K562 (cell line): ENCODE measurements around the gene CIAO3. TPM values are rescaled to one million over a fixed set of nuclear protein-coding genes. Genes with fewer than 3 reads are reported as not detected.

Experiments used
- ATAC-seq: fragments of 200-7000 bp; cut with Tn5 transposase; 3 replicates; pipeline ENCODE4 v1.9.1; 2020; ENCODE audit warnings: moderate library complexity
- BruUV-seq: library from RNA; stranded (reverse); fragments of 400-500 nt; replicated peaks from 2 replicates; lab custom pipeline; 2021; lab: Mats Ljungman, UMichigan
- CTCF ChIA-PET: fragments of 300-600 bp; formaldehyde crosslinking; extraction: SDS; loops from one replicate; lab custom pipeline; 2021; ENCODE audit warnings: low intra/inter-chr PET ratio; lab: Yijun Ruan, JAX
- POLR2A ChIA-PET: fragments of 300-600, 350-650 bp; sonication (Branson Sonifier 250); formaldehyde crosslinking; extraction: SDS; loops from one replicate; lab custom pipeline; 2021; ENCODE audit warnings: antibody characterized with exemption, inconsistent platforms; lab: Yijun Ruan, JAX
- DNase-seq, 4 experiments: peaks; one replicate each; pipeline versions ENCODE4 v3.0.0 to v3.0.0-alpha.2; 2011 to 2018; ENCODE audit warnings: low spot score in 3 of 4, mixed read lengths in 3 of 4; ENCODE audit errors: extremely low read depth in 1 of 4
- FAIRE-seq: peaks from 2 replicates; lab custom pipeline; 2011; peaks lifted over from hg19 to GRCh38; lab: Jason Lieb, UNC
- H2AFZ ChIP-seq: 2 replicates; pipeline ENCODE4 v1.6.0; 2011; ENCODE audit warnings: low read depth, low read length, control low read depth, inconsistent platforms
- H3K27ac ChIP-seq: fragments of 200-600 bp; 3 replicates; pipeline ENCODE4 v1.8.0; 2011; ENCODE audit warnings: low read depth, mild to moderate bottlenecking, control low read depth, inconsistent platforms, low read length, moderate library complexity, mixed read lengths; ENCODE audit errors: extremely low read depth
- H3K27me3 ChIP-seq, 2 experiments: fragments of 300-600 bp in 1 of 2; 2 replicates in 1 of 2; 3 replicates in 1 of 2; pipeline versions ENCODE4 v1.6.0 to v1.8.0; 2011; ENCODE audit warnings: inconsistent platforms in 2 of 2, low read length in 2 of 2, mild to moderate bottlenecking in 1 of 2, mixed read lengths in 1 of 2, moderate library complexity in 1 of 2; ENCODE audit not compliant: control insufficient read depth in 2 of 2, insufficient read depth in 2 of 2
- H3K36me3 ChIP-seq: fragments of 300-600 bp; 3 replicates; pipeline ENCODE4 v1.8.0; 2011; ENCODE audit warnings: mild to moderate bottlenecking, low read length, inconsistent platforms; ENCODE audit not compliant: control insufficient read depth, insufficient read depth
- H3K4me1 ChIP-seq, 2 experiments: fragments of 200-600 bp in 1 of 2; replicated peaks in 1 of 2; 2 replicates in 1 of 2; 3 replicates in 1 of 2; pipeline versions ENCODE4 v1.5.1 to v1.8.0; 2011; ENCODE audit warnings: inconsistent platforms in 2 of 2, low read length in 2 of 2, mild to moderate bottlenecking in 1 of 2, mixed read lengths in 1 of 2, moderate library complexity in 1 of 2; ENCODE audit not compliant: control insufficient read depth in 2 of 2, insufficient read depth in 2 of 2
- H3K4me2 ChIP-seq: 2 replicates; pipeline ENCODE4 v1.6.1; 2011; ENCODE audit warnings: low read length, control low read depth, inconsistent platforms, mixed read lengths; ENCODE audit not compliant: insufficient read depth
- H3K4me3 ChIP-seq: fragments of 200-600 bp; sonication (generic), shearing (Covaris generic); 2 replicates; pipeline ENCODE4 v1.5.1; 2016; ENCODE audit warnings: control low read depth, inconsistent platforms
- H3K79me2 ChIP-seq: fragments of 200-600 bp; 3 replicates; pipeline ENCODE4 v1.8.0; 2011; ENCODE audit warnings: low read length, inconsistent platforms; ENCODE audit not compliant: control insufficient read depth, insufficient read depth
- H3K9ac ChIP-seq, 2 experiments: 2 replicates each; pipeline versions ENCODE4 v1.6.0 to v1.6.1; 2011; ENCODE audit warnings: low read depth in 2 of 2, low read length in 2 of 2, control low read depth in 1 of 2, inconsistent platforms in 1 of 2, mild to moderate bottlenecking in 1 of 2, mixed read lengths in 1 of 2; ENCODE audit not compliant: insufficient read depth in 1 of 2
- H3K9me1 ChIP-seq: one replicate; pipeline ENCODE4 v1.6.0; 2011; ENCODE audit warnings: inconsistent platforms, mild to moderate bottlenecking, low read length, moderate library complexity; ENCODE audit not compliant: control insufficient read depth, insufficient read depth
- H3K9me3 ChIP-seq: replicated peaks from 2 replicates; pipeline ENCODE4 v1.5.1; 2011; ENCODE audit warnings: low read depth, low read length, inconsistent platforms; ENCODE audit not compliant: control insufficient read depth, insufficient read depth
- H4K20me1 ChIP-seq: replicated peaks from 2 replicates; pipeline ENCODE4 v1.6.1; 2011; ENCODE audit warnings: low read length, inconsistent platforms, mixed read lengths; ENCODE audit not compliant: control insufficient read depth, insufficient read depth
- CXXC5 ChIP-seq: fragments of 250-450 bp; sonication (Bioruptor Pico); IDR thresholded peaks from 2 replicates; pipeline ENCODE4 v1.8.0; 2022; ENCODE audit warnings: inconsistent platforms, mild to moderate bottlenecking, moderate library complexity
- HSF4 ChIP-seq: fragments of 250-450 bp; sonication (Bioruptor Pico); IDR thresholded peaks from 2 replicates; pipeline ENCODE4 v2.1.2; 2022; ENCODE audit warnings: mild to moderate bottlenecking, moderate library complexity, borderline replicate concordance
- NEUROD1 ChIP-seq: fragments of 150-350 bp; IDR thresholded peaks from 2 replicates; pipeline ENCODE4 v1.6.1; 2014; ENCODE audit warnings: borderline replicate concordance, low read length, low read depth; ENCODE audit not compliant: partially characterized antibody
- NRF1 ChIP-seq, 2 experiments: fragments of 450-650 bp; IDR thresholded peaks in 1 of 2; conservative IDR thresholded peaks in 1 of 2; 2 replicates each; pipeline ENCODE4 v1.6.1; 2014; ENCODE audit warnings: mild to moderate bottlenecking in 2 of 2
- PCBP1 ChIP-seq: fragments of 200-400 bp; formaldehyde crosslinking; IDR thresholded peaks from 2 replicates; pipeline ENCODE4 v1.6.1; 2018; ENCODE audit warnings: mild to moderate bottlenecking, low read depth, low read length; ENCODE audit not compliant: poor library complexity, severe bottlenecking
- POLR2A ChIP-seq: fragments of 450-650 bp; conservative IDR thresholded peaks from 2 replicates; pipeline ENCODE4 v1.6.1; 2016
- PTBP1 ChIP-seq: fragments of 200-400 bp; formaldehyde crosslinking; IDR thresholded peaks from 2 replicates; pipeline ENCODE4 v1.6.1; 2017; ENCODE audit warnings: low read depth, low read length
- RAD51 ChIP-seq: fragments of 450-650 bp; IDR thresholded peaks from 2 replicates; pipeline ENCODE4 v1.7.1; 2016; ENCODE audit warnings: low read depth, mild to moderate bottlenecking, borderline replicate concordance
- SETDB1 ChIP-seq: IDR thresholded peaks from one replicate; pipeline ENCODE4 v1.6.1; 2012; ENCODE audit warnings: low read length, control low read depth, inconsistent platforms
- SIN3A ChIP-seq, 2 experiments: fragments of 150-350 bp in 1 of 2; IDR thresholded peaks; 2 replicates each; pipeline ENCODE4 v1.6.1; 2011 to 2016; ENCODE audit warnings: borderline replicate concordance in 2 of 2, low read depth in 2 of 2, low read length in 2 of 2, mild to moderate bottlenecking in 2 of 2, moderate library complexity in 2 of 2; ENCODE audit not compliant: control insufficient read depth in 1 of 2
- SIRT6 ChIP-seq: IDR thresholded peaks from one replicate; pipeline ENCODE4 v1.6.1; 2012; ENCODE audit warnings: low read depth, mild to moderate bottlenecking, control low read depth, inconsistent platforms, low read length, moderate library complexity
- SMAD4 ChIP-seq: fragments of 250-450 bp; sonication (Bioruptor Pico); conservative IDR thresholded peaks from 2 replicates; pipeline ENCODE4 v1.8.0; 2021; ENCODE audit warnings: inconsistent platforms, mild to moderate bottlenecking, moderate library complexity
- SMARCA5 ChIP-seq: fragments of 450-650 bp; IDR thresholded peaks from 2 replicates; pipeline ENCODE4 v1.6.1; 2016
- ZBTB7A ChIP-seq: IDR thresholded peaks from 2 replicates; pipeline ENCODE4 v1.6.1; 2011; ENCODE audit warnings: low read depth, mild to moderate bottlenecking, low read length, moderate library complexity, borderline replicate concordance; ENCODE audit not compliant: control insufficient read depth
- ZNF354B ChIP-seq: fragments of 250-450 bp; sonication (Bioruptor Pico); IDR thresholded peaks from 2 replicates; pipeline ENCODE4 v1.4.0; 2020
- WGBS: fragments of 100-300 bp; shearing (Covaris generic); methylation state at CpG from one replicate; pipeline ENCODE4 v1.1.6; 2016; ENCODE audit warnings: low coverage, mixed read lengths; ENCODE audit not compliant: insufficient coverage; ENCODE audit errors: missing lambda C conversion rate; 5-methylcytosine and 5-hydroxymethylcytosine counted together
- in situ Hi-C: fragments of 300-500 bp; cut with MboI; formaldehyde crosslinking; loops from 4 replicates; pipeline ENCODE4 v1.15.0; 2018; ENCODE audit warnings: inconsistent platforms, mixed read lengths
- intact Hi-C: fragments of 100-400 bp; cut with micrococcal nuclease; formaldehyde crosslinking; loops from 2 replicates; pipeline ENCODE4 v1.14.2; 2022
- polyA plus RNA-seq, 8 experiments: library from polyadenylated mRNA; depleted of rRNA in 4 of 8; stranded (reverse) in 5 of 8; unstranded in 3 of 8; fragments of >200 nt; fragmentation: Nextera tagmentation in 2 of 8; fragmentation: Illumina TruSeq in 1 of 8; extraction: Ambion mirVana in 2 of 8; extraction: Trizol in 1 of 8; gene quantifications; 2 replicates each; pipeline versions ENCODE4 v1.2.1 to v1.2.3, GENCODE V29; 2011 to 2014; ENCODE audit warnings: inconsistent platforms in 1 of 8, missing spikeins in 1 of 8
- total RNA-seq, 7 experiments: library from RNA; depleted of rRNA in 6 of 7; stranded (reverse); fragments of >200 nt in 6 of 7; fragmentation: Illumina TruSeq in 2 of 7; extraction: Trizol in 2 of 7; gene quantifications; 2 replicates each; pipeline versions ENCODE4 v1.2.1 to v1.2.3, GENCODE V29; 2011 to 2021; ENCODE audit warnings: low replicate concordance in 1 of 7
- TF ChIP-seq, protein P1 (sequence below), 2 experiments: fragments of 250-450 bp in 1 of 2; fragments of 450-650 bp in 1 of 2; sonication (Bioruptor Pico) in 1 of 2; IDR thresholded peaks; 2 replicates each; pipeline versions ENCODE4 v1.6.1 to v1.8.0; 2016 to 2021; ENCODE audit warnings: mild to moderate bottlenecking in 2 of 2, moderate library complexity in 2 of 2, missing compliant biosample characterization in 1 of 2, missing genetic modification characterization in 1 of 2
- TF ChIP-seq, protein P2 (sequence below): sonication (generic); formaldehyde crosslinking; IDR thresholded peaks from 2 replicates; pipeline ENCODE4 v1.8.0; 2022; ENCODE audit warnings: mild to moderate bottlenecking, missing genetic modification reagents

CIAO3 gene
- total and polyA plus RNA-seq, 9 of the 15 experiments (the other 6 are each of a cell fraction or from before 2014, with no cell fraction given): 2.2 to 35.6 (median 18.7) TPM

DNA sequence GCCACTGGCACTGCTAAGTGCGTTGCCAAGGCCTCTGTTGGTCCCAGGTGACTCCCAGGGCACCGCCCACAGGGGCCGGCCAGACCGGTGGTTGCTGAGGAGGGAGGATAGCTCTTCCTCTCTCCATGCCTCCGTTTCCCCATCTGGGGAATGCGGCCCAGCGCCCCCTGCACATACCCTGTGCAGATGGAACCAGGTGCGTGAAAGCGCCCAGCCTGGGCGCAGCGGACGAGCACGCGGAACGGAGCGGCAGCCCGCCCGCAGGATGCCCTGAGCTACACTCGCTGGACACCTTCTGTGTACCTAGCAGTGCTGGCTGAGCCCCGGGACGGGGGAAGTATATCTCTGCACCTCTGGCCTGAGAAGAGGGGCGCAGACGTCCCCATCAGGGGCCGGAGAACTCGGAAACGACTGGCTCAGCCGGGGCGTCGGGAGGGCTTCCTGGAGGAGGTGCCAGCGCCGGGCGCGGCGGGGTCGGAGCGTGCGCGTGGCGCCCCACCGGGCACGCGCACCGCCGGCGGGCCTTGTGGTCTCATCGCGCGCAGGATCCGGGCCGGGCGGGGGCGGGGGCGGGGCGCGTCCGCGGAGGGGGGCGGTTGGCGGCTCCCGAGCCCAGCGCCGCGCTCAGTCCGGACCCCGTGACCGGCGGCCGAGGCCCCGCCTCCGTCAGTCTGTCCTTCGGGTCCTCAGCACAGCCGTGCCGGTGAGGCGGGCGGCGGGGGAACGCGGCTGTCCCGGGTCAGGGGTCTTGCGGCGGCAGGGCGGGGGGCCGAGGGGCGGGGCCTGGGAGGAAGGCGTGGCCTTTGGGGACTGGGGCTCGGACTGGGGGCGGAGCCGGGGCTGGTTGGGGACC is 14.1 kb downstream of the CIAO3 start, which contains the start of the genes CCDC78 and HAGHL:
Gene CCDC78, minus strand, starts transcription at position 6 of the 853 bp plus-strand sequence. CDS start 76 bp downstream, outside the sequence.
Gene HAGHL, plus strand, starts transcription at position 669 of the 853 bp plus-strand sequence. CDS start 404 bp downstream, outside the sequence.
- in situ Hi-C loops: no loop called here
- TF ChIP-seq HSF4: no peak
- TF ChIP-seq SMAD4 (CRISPR knock-in tag): 0 out of 2 replicates have a peak, but pooled peaks have one; percentile 15
- TF ChIP-seq CXXC5 (CRISPR knock-in tag): peak; percentile 62
- TF ChIP-seq ZBTB7A: peak; percentile 97
- peak; percentile 91 for TF ChIP-seq PTBP1
- peak; percentile 52 for TF ChIP-seq PCBP1
- TF ChIP-seq RAD51: no peak
- peak; percentile 65 to 73; a peak in 2 of 4 replicates for TF ChIP-seq NRF1 (conservative IDR thresholded peaks at IDR 0.05 in 1 of 2, IDR thresholded peaks at IDR 0.05 in 1 of 2)
- TF ChIP-seq SIN3A (IDR thresholded peaks at IDR 0.05; ENCODE audit: borderline replicate concordance in 2 of 2, control insufficient read depth in 1 of 2, low read depth in 2 of 2, low read length in 2 of 2): peak in 1 of 2 experiments; percentile 21; a peak in 1 of 4 replicates
- TF ChIP-seq SETDB1: no peak
- TF ChIP-seq SIRT6: no peak
- TF ChIP-seq ZNF354B (CRISPR knock-in tag): no peak
- no peak for TF ChIP-seq NEUROD1
- no peak for TF ChIP-seq SMARCA5
- TF ChIP-seq, protein P1, sequence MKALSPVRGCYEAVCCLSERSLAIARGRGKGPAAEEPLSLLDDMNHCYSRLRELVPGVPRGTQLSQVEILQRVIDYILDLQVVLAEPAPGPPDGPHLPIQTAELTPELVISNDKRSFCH (CRISPR knock-in tag; IDR thresholded peaks at IDR 0.05): no peak
- TF ChIP-seq, protein P1 (tag; IDR thresholded peaks at IDR 0.05): no peak
- TF ChIP-seq, protein P2, sequence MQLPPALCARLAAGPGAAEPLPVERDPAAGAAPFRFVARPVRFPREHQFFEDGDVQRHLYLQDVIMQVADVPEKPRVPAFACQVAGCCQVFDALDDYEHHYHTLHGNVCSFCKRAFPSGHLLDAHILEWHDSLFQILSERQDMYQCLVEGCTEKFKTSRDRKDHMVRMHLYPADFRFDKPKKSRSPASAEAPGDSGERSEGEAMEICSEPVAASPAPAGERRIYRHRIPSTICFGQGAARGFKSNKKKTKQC (CRISPR knock-in tag): peak; percentile 36; the same call in 1 of the 2 replicates
- TF ChIP-seq POLR2A: peak; percentile 15; the same call in 1 of the 2 replicates

More for the DNA sequence above, 14.1 kb downstream of the CIAO3 start, which contains the start of the genes CCDC78 and HAGHL:
- DNase-seq: peak; percentile 86 to 89 (median 87)
- Histone ChIP-seq H3K4me2 (peak within 1 kb of the TSS; percentile 97), H3K9me3 (no peaks in the 10 kb centered on the region), H2AFZ (peak within 1 kb of the TSS; percentile 33; the same call in 1 of the 2 replicates), H4K20me1 (no peaks in the 10 kb centered on the region; the same call in 1 of the 2 replicates), H3K9ac (peak within 1 kb of the TSS; percentile 90 to 100), H3K27ac (peak within 1 kb of the TSS; percentile 98), H3K9me1 (no peaks in the 10 kb centered on the region), H3K4me1 (peaks cover 15 to 97% of the 10 kb centered on the region in 2 experiments), H3K36me3 (peaks cover 37% of the 10 kb centered on the region; the same call in 1 of the 3 replicates), H3K79me2 (peaks cover 43% of the 10 kb centered on the region), H3K4me3 (peak within 1 kb of the TSS; percentile 80), H3K27me3 (no peaks in the 10 kb centered on the region)
- intact Hi-C loops: no loop called here
- WGBS: 46% methylated on average over 22 of the region's 88 CpGs
- CTCF ChIA-PET: no interaction called here
- POLR2A ChIA-PET: interaction anchor here (0.5 to 4.5 kb wide), 5 partner anchors 10 to 568 kb away, joined by 3 to 25 read pairs (median 5); partner anchors contain the start of gene METRN
- no TSS peak for BruUV-seq
- FAIRE-seq: no peak
- peak; percentile 48 for ATAC-seq
